ENCODE measurements around the gene ENPP6. TPM values are rescaled to one million over a fixed set of nuclear protein-coding genes. Genes with fewer than 3 reads are reported as not detected.

Gene ENPP6
- total RNA-seq, 1 donor from 2014 or later, result not detected

- no peak for DNase-seq
- H3K36me3 ChIP-seq, result no peaks in the 10 kb centered on the region
- H3K4me3 ChIP-seq, result no peak overlapping the region
- no peaks in the 10 kb centered on the region for H3K9me3 ChIP-seq (replicated peaks)
- no peak overlapping the region for H3K27ac ChIP-seq (replicated peaks)
- no peaks in the 10 kb centered on the region for H3K4me1 ChIP-seq
- intact Hi-C loops (cut with micrococcal nuclease), result no loop called here
- no peak for TF ChIP-seq CTCF (IDR thresholded peaks at IDR 0.05; ENCODE audit: borderline replicate concordance)
- H3K27me3 ChIP-seq (ENCODE audit: low read depth), result no peaks in the 10 kb centered on the region
Observed at GRCh38 chr4:184190711-184191110, 27.0 kb downstream of the ENPP6 start.

- H3K9me3 ChIP-seq (replicated peaks), result no peaks in the 10 kb centered on the region
- no peaks in the 10 kb centered on the region for H3K4me1 ChIP-seq
- no peak overlapping the region for H3K27ac ChIP-seq (replicated peaks)
- H3K27me3 ChIP-seq (ENCODE audit: low read depth), result no peaks in the 10 kb centered on the region
- TF ChIP-seq CTCF (IDR thresholded peaks at IDR 0.05; ENCODE audit: borderline replicate concordance), result no peak
- intact Hi-C loops (cut with micrococcal nuclease), result no loop called here
- no peak overlapping the region for H3K4me3 ChIP-seq
- no peaks in the 10 kb centered on the region for H3K36me3 ChIP-seq
- DNase-seq, result no peak
Observed at GRCh38 chr4:184189966-184190365, 27.7 kb downstream of the ENPP6 start.

- DNase-seq, result no peak
- Histone ChIP-seq H3K27me3 (ENCODE audit: low read depth) (no peaks in the 10 kb centered on the region), H3K4me1 (no peaks in the 10 kb centered on the region), H3K9me3 (replicated peaks) (no peaks in the 10 kb centered on the region), H3K4me3 (no peak overlapping the region), H3K36me3 (no peaks in the 10 kb centered on the region), H3K27ac (replicated peaks) (no peak overlapping the region)
- TF ChIP-seq CTCF (IDR thresholded peaks at IDR 0.05; ENCODE audit: borderline replicate concordance), result no peak
- intact Hi-C loops (cut with micrococcal nuclease), result no loop called here
Observed at GRCh38 chr4:184188443-184189400, 29.0 kb downstream of the ENPP6 start.

GRCh38 chr4:184177271-184177670 is 40.4 kb downstream of the ENPP6 start:
- H3K9me3 ChIP-seq (replicated peaks), result peaks cover 34% of the 10 kb centered on the region
- H3K27ac ChIP-seq (replicated peaks), result no peak overlapping the region
- no peaks in the 10 kb centered on the region for H3K4me1 ChIP-seq
- no peak overlapping the region for H3K4me3 ChIP-seq
- intact Hi-C loops (cut with micrococcal nuclease), result no loop called here
- peaks cover 21% of the 10 kb centered on the region for H3K27me3 ChIP-seq (ENCODE audit: low read depth)
- H3K36me3 ChIP-seq, result no peaks in the 10 kb centered on the region
- DNase-seq, result no peak
- no peak for TF ChIP-seq CTCF (IDR thresholded peaks at IDR 0.05; ENCODE audit: borderline replicate concordance)

GRCh38 chr4:184174571-184175488 is 42.8 kb downstream of the ENPP6 start:
- H3K27me3 ChIP-seq (ENCODE audit: low read depth), result peaks cover 18% of the 10 kb centered on the region
- intact Hi-C loops (cut with micrococcal nuclease), result no loop called here
- no peak for DNase-seq
- H3K27ac ChIP-seq (replicated peaks), result no peak overlapping the region
- peaks cover 13% of the 10 kb centered on the region for H3K9me3 ChIP-seq (replicated peaks)
- H3K4me1 ChIP-seq, result no peaks in the 10 kb centered on the region
- no peaks in the 10 kb centered on the region for H3K36me3 ChIP-seq
- TF ChIP-seq CTCF (IDR thresholded peaks at IDR 0.05; ENCODE audit: borderline replicate concordance), result no peak
- no peak overlapping the region for H3K4me3 ChIP-seq
